NCI-H146 (cell line): Measurements from ENCODE around the gene F10.
"Not testable (repeated sequence)": the region's sequence is repeated elsewhere in the genome, so short reads cannot be mapped to it uniquely, and the experiment has no call there.

ENCODE experiments used
- DNase-seq: peaks from one replicate; lab custom pipeline; 2025; lab: John Stamatoyannopoulos, UW

The F10 gene

DNA sequence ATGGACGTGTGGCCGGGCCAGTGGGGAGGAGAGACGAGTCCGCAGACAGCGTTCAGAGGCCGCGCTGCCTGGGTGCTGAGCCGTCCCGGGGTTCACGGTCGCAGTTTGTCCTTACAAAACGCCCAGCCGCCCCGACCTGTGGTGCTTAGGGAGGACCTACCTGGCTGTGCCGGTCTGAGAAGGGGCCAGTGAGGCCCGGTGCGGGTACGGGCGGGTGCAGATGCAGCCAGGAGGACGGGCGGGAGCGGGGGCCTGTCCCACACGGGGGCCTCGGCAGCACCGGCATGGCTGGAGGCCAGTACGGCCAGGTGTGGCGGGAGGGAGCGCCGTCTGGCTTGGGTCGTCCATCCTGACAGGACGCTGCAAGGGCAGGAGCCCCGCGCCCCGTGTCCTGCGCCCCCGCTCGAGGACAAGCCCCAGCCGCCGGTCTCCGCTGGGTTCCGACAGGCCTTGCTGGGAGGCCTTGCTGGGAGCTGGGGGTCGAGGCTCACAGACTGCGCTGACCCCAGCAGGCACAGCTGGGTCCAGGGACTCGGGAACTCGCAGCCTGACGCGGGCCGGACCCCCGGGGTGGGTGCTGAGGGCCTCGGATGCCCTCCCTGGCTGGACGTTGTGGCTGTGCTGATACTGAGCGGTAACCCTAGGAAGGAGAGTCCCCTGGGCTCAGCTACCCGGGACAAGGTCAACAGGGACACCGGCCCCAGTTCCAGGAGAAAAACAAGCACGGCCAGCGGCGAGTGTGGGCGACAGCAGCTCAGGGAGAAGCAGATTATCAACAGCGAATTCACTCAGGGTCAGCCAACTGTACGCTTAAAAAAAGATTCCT, 30.6 kb downstream of the F10 start:
- DNase-seq: peak; percentile 65

DNA sequence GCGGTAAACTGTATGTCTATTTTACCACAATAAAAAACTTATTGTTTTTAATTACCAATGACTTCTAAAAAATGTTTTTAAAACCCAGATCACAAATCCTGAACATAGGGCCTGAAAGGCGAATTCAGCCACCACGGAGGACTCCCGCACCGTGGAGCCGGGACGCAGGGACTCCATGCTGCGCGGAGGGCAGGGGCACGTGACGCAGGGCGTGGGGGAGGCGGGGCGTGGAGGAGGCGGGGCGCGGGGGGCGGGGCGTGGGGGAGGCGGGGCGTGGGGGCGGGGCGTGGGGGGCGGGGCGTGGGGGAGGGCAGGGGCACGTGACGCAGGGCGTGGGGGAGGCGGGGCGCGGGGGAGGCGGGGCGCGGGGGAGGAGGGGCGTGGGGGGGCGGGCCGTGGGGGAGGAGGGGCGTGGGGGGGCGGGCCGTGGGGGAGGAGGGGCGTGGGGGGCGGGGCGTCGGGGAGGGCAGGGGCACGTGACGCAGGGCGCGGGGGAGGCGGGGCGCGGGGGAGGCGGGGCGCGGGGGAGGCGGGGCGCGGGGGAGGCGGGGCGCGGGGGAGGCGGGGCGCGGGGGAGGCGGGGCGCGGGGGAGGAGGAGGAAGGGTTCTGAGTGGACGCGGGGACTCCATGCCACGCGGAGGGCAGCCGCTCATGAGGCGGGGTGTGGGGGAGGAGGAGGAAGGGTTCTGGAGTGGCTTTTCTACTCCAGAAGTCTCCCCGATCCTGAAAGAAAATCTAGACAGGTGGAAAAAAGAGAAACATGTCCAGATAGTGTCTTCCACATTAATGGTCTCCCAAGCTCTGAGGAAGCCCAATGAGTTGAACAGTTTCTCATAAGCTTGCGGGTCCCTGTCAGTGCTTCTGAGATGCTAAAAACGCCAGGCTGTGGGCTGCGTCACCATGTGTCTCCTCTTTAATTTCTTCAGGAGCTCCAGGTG, 31.5 kb downstream of the F10 start:
- DNase-seq: peak; percentile 80

DNA sequence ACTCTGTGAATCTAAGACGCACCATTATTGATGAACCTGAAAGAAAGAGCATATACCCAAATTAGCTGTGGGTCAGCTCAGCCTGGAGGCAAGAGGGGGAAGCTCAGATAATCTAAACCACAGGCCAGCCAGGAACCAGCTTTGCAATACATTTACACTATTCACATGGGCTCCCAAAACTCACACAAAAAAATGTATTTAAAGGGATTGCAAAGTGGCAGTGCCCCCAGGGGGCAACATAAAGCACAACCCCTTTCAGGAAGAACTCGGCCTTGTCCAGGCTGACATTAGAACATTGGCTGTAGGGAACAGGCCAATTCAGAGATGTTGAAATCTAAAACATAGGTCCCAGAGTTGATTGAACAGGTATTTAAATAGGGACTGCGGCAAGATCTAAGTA, 32.6 kb downstream of the F10 start:
- DNase-seq: no peak

DNA sequence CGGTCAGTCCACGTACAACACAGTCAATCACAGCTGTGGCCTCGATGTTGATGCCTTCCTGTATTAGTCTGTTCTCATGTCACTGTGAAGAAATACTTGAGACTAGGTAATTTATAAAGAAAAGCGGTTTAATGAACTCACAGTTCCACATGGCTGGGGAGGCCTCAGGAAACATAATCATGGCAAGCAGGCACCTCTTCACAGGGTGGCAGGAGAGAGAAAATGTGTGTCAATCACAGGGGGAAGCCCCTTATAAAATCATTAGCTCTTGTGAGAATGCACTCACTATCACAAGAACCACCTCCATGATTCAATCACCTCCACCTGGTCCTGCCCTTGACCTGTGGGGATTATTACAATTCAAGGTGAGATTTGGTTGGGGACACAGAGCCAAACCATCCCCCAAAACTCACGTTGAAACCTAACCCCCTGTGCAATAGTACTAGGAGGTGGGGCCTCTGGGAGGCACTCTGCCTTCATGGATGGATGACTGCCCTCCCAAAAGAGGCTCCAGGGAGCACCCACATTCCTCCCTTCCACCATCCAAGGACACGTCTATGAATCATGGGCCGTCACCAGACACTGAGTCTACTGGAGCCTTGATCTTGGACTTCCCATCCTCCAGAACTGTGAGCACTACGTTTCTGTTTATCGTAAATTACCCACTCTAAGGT, 33.5 kb downstream of the F10 start:
- no peak for DNase-seq

DNA sequence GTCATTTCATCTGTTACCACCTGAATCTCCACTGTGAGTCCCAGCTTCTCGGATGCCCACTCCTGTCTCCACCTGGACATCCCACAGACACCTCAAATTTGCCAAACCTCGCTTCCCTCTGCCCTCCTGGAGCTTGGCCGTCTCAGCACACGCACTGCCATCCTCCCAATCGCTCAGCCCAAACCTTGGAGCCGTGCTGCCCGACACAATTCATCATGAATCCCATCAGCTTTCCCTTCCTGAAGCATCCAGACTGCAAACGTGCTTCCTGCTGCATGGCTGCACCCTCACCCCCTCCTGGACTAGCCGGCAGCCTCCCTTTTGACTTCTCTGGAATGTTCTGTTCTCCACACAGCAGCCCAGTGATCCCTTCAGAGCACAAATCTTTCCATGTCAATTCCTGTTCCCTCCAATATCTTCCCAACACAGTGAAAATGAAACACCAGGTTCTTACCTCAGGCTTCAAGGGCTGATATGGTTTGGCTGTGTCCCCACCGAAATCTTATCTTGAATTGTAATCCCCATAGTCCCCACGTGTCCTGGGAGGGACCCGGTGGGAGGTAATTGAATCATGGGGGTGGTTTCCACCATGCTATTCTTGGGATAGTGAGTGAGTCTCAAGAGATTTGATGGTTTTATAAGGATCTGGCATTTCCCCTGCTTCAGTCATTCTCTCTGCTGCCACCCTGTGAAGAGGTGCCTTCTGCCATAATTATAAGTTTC, 34.8 kb downstream of the F10 start:
- DNase-seq: no peak

DNA sequence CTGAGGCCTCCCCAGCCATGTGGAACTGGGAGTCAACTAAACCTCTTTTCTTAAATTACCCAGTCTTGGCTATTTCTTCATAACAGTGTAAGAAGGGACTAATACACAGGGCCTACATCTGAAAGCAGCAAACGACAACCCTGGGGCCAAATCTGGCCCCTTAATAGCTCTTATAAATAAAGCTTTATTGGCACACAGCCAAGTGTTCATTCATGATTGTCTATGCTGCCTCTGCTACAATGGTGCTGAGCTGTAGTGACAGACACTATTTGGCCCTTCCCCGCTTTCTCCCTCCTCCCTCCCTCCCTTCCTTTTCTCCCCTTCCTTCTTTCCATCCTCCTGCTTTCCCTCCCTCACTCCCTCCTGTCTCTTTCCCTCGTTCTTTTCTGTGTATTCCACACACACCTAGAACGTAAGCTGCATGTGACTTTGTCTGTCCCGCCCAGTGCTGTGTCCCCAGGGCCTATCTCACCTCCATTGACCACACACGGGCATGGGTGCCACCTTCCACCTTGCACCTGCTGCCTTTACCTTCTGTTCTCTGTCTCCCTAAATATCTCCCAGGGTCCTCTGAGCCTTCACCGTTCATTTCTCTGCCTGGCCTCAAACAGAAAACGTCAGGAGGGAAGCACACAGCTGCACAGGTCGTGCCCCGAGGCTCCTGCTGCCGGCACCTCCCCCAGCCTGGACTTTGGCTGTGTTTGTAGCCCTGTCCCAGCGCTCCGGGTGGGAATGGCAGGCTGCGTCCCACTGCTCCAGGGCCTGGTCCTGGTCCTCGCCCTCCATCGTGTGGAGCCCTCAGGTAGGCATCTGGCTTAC, 35.5 kb downstream of the F10 start, which contains the start of gene PROZ:
Gene PROZ, plus strand, starts transcription at position 720 of the 819 bp plus-strand sequence. Its CDS starts 13 bp downstream, at position 733.
- DNase-seq: no peak

DNA sequence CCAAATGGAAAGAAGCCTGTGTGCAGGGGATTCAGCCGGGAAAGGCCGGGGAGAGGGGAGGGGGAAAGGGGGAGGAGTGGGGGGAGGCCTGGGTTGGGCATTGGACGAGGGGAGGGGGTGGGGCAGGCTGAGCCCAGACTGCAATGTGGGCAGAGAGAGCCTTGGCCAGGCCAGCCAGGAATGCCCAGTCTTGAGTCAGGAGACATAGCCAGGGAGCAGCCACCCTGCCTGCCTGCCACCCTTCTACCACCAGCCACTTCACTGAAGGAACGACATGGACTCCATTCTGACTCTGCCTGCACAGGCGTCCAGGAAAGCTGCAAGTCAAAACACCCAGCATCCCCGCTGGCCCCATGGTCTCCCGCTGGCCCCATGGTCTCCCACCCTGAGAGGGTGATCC, 36.3 kb downstream of the F10 start:
- no peak for DNase-seq

DNA sequence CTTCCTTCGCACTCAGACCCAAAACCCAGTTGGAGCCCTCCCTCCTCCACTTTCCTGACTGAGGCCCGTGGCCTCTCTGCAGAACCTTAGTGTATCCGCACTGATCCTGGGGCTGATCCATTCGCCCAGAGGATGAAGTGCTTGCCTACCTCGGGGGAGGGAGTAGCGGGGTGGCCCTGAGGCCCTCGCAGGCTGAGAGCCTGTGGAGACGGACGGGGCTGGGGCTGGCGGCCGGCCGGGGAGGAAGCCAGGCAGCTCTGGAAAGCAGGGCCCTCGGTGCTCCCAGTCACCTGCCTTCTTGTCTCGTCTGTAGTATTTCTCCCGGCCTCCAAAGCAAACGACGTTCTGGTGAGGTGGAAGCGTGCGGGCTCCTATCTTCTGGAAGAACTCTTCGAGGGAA, 37.1 kb downstream of the F10 start:
- no peak for DNase-seq

DNA sequence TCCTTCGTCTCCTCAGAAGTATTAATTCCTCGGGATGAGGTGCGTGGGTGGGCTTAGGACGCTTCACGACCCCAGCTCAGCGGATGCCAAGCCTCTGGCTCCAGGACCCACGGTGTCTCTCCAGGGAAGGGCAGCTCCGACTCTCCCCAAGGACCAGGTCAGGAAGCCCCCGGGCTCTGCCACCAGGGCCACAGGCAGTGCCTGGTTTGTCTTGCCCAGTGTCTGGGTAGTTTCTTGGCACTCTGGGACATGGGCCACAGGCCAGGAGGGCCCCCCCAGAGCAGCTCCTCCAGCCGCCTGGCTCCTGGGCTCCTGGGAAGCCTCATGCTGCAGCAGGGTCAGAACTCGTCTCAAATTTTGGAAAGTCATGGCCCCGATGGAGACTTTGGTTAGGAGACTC, 38.4 kb downstream of the F10 start:
- no peak for DNase-seq

DNA sequence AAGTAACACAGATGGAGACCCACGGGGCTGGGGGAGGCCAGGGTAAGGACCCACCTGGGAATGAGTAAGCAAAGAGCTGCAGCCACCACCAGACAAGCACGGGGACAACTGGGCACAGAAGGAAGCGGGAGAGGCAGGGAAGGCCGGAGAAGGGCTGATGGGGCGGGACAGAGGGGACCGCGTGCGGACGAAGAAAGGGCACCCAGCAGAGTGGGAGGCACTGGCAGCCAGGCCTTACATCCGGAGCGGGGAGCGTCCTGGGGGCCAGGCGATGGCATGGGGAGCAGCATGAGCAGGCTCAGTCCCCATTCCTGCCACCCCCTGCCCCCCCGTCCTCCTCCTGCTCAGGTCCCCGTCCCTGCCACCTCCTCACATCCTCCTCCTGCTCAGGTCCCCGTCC, 38.8 kb downstream of the F10 start:
- peak; percentile 40 for DNase-seq

DNA sequence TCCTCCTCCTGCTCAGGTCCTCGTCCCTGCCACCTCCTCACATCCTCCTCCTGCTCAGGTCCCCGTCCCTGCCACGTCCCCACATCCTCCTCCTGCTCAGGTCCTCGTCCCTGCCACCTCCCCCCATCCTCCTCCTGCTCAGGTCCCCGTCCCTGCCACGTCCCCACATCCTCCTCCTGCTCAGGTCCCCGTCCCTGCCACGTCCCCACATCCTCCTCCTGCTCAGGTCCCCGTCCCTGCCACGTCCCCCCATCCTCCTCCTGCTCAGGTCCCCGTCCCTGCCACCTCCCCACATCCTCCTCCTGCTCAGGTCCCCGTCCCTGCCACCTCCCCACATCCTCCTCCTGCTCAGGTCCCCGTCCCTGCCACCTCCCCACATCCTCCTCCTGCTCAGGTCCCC, 39.4 kb downstream of the F10 start:
- DNase-seq: not testable (repeated sequence)

DNA sequence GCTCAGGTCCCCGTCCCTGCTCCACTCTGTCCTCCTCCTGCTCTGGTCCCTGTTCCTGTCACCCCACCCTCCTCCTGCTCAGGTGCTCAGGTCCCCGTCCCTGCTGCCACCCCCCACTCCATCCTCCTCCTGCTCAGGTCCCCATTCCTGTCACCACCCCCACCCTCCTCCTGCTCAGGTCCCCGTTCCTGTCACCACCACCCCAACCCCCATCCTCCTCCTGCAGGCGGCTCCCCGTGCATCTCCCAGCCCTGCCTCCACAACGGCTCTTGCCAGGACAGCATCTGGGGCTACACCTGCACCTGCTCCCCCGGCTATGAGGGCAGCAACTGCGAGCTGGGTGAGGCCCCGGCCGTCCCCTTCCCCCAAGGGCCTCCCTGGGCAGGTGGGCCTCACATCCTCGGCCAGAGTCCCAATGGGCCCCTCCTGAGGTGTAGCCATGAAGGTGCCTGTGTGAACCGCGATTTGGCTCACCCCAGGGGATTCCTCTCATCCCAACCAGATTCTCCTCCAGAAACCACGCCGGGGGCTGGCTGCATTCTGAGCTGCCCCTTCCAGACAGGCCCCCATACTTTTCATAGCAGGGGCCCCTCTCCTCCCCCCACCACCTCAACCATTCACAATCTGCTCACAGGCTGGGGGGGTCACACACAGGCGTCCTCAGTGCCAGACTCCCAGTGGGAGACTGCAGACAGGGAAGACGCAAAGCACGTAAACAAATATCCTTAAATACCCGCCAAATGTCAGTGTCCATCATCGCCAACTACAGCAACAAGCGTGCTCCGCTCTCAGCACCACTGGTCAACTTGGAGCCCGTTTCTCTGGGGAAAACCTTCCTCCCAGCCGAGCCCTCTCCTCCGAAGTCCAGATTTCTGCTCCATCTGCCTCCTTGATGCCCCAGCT, 40.4 kb downstream of the F10 start:
- DNase-seq: peak; percentile 42

DNA sequence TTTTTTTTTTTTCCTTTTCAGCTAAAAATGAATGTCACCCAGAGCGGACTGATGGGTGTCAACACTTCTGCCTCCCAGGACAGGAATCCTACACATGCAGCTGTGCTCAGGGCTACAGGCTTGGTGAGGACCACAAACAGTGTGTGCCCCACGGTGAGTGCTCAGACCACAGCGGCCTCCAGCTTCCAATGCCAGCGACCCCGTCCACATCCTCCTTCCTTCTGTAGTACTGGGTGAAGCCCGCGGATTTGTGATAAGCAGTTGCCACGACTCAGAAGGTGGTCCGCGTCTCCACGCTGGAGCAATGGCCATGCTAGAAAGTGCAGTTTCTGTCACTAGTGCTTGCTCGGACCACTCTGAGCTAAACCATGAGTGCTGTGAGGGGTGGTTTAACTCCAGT, 41.9 kb downstream of the F10 start:
- no peak for DNase-seq

DNA sequence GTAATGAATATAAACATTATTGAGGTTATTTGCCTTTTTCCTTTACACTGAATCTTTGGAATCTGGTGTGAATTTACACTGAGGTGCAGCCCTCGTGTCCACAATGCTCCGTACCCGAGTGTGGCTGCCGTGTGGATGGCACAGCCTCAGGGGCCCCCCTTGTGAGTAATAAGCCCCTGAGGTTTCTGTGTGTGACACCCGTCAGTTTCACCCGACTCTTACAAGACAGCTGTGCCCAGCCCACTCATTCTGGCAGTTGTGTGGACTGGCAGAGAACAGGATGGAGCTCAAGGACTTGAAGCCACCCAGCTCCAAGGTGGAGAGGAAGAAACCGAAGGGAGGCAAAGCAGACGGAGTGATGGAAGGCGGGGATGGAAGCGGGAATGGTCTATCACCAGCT, 43.7 kb downstream of the F10 start:
- no peak for DNase-seq

DNA sequence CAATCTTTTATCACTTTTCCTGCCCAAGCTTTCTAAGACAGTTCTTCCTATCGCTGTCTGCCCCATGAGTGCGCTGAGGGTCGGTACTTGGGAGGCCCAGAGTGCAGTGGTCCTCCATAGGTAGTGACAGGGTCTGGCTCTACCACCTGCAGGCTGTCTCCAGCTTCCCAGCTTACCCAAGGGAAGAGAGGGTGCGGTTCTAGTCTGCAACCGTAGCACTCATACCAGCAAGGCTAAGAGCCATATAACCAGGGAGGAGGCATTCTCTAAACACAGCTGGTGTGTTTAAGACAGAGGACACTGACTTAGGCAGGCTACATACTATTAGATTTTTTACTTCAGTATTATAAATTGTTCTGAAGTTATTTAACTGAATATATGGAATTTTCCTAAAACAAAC, 44.1 kb downstream of the F10 start:
- DNase-seq: no peak

DNA sequence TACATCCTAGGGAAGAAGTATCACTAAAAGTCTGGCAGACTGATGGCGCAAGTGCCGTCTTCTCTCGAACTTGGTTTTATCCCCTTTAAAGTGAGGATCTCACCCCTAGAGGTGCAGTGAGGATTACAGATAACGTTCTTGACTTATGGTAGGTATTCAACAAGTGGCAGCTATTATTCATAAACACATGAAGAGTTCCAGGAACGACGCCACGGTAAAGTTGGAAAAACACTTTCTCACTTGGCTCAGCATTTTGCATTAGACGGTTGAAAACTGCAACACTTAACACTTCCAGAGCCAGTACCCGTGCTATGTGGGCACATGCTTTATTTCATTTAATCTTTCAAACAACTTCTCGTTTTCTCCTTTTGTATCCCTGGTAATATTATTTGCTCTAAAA, 44.6 kb downstream of the F10 start:
- DNase-seq: no peak

DNA sequence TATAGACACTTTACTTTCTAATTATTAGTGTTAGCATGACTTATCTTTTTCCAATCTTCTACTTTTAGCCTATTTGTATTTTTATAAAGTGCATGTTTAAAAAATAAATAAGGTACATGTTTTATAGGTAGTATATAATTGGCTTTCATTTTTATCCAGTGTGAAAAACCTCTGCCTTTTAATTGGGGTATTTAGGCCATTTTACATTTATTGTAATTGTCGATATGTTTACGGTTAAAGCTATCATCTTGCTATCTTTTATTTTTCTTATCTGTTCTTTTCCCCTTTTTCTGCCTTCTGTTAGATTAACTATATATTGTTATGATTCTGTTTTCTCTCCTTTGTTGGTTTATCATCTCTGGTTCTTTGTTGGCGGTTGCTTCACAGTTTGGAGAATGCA, 45.0 kb downstream of the F10 start:
- DNase-seq: no peak

DNA sequence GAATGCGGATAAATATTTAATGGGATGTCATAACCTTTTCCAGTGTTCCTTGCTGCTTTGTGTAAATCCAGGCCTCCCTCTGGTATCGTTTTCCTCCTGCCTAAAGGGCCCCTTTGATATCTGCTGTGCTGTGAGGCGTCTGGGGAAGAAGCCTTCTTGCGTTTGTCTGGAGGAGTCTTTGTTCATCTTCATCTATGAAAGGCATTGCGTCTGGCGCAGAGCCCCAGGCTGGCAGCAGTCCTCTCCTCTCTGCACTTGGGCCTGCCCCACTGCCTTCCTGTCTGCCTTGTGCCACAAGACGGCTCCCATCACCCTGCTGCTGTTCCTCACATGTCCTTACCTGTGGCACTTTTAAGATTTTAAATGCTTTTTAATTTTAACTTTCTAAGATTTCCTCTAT, 45.6 kb downstream of the F10 start:
- DNase-seq: no peak

DNA sequence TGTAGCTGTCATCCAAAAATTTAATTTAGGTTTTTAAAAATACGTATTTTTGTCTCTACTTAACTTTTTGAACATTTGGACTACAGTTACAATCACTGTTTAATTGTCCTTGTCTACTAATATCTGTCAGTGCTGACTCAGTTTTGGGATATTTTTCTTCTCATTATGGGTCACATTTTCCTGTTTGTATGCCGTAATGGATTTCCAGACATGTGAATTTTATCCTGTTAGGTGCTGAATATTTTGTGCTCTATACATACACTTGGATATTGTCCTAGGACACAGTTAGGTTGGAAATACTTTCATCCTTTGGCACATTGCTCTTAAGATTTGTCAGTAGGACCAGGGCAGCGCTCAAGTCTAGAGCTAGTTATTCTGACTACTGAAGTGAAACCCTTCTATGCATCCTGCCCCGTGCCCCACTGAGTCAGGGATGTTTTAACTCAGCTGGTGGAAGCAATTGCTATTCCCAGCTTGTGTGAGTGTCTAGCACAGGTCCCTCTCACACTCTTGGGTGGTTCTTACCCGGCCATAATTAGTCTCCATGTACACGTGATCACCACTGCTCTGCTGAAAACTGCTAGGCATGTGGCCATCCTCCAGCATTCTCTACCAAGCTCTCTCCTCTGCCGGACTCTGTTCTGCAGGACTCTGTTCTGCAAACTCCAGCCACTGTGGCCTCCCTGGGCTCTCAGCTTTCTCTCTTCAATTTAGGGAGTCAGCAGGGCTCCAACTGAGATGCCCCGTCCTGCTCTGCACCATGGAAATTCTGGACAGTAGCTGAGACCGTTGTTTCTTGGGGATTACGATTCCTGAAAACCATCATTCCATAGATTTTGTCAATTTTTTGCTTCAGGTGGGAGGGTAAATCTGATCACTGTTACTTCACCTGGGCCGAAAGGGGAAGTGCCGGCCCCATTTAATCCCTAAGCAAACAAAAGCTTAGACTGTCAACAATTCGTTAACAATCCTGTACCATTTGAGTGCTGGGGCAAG, 47.0 kb downstream of the F10 start:
- peak; percentile 71 for DNase-seq
